Naive thymus-derived CD4-positive, alpha-beta T cell (primary cell): Measurements from ENCODE around the gene FAM107A. TPM values are rescaled to one million over a fixed set of nuclear protein-coding genes. Genes with fewer than 3 reads are reported as not detected.
A peak's percentile ranks its signal among the peaks of the same experiment; 100 is the strongest.

Experiments
- ATAC-seq: fragments of 150-1000 bp; cut with Tn5 transposase; 2 replicates; pipeline ENCODE4 v1.10.0; 2021; ENCODE audit warnings: mild to moderate bottlenecking, moderate library complexity
- CTCF ChIA-PET: fragments of 350-600 bp; sonication (Branson Sonifier 250); formaldehyde crosslinking; loops from one replicate; lab custom pipeline; 2021; ENCODE audit warnings: antibody characterized with exemption; lab: Charles Lee
- POLR2A ChIA-PET: fragments of 350-600 bp; sonication (Branson Sonifier 250); formaldehyde crosslinking; loops from one replicate; lab custom pipeline; 2021; ENCODE audit warnings: antibody characterized with exemption, inconsistent platforms; lab: Charles Lee
- DNase-seq, 9 donors: peaks; one replicate each; pipeline versions ENCODE4 v3.0.0 to v3.0.0-alpha.2; 2020 to 2022; ENCODE audit warnings: mixed read lengths in 1 of 9
- H3K27ac ChIP-seq: one replicate; pipeline ENCODE4 v1.7.0; 2013; ENCODE audit warnings: mild to moderate bottlenecking, low read depth, low read length, moderate library complexity
- H3K27me3 ChIP-seq, 2 donors: one replicate each; pipeline ENCODE4 v1.7.0; 2013; ENCODE audit warnings: low read length in 2 of 2, mild to moderate bottlenecking in 2 of 2, moderate library complexity in 2 of 2; ENCODE audit not compliant: control insufficient read depth in 2 of 2, insufficient read depth in 2 of 2
- H3K36me3 ChIP-seq, 3 experiments: 1 replicate in 2 of 3; 2 replicates in 1 of 3; pipeline ENCODE4 v1.7.0; 2013; ENCODE audit warnings: low read length in 3 of 3, mild to moderate bottlenecking in 3 of 3, moderate library complexity in 1 of 3; ENCODE audit not compliant: insufficient read depth in 3 of 3, control insufficient read depth in 2 of 3
- H3K4me1 ChIP-seq, 2 donors: one replicate each; pipeline ENCODE4 v1.7.0; 2013; ENCODE audit warnings: low read length in 2 of 2, mild to moderate bottlenecking in 2 of 2, moderate library complexity in 1 of 2; ENCODE audit not compliant: control insufficient read depth in 2 of 2, insufficient read depth in 2 of 2
- H3K4me3 ChIP-seq: 2 replicates; pipeline ENCODE4 v1.7.0; 2013; ENCODE audit warnings: mild to moderate bottlenecking, low read length
- H3K9me3 ChIP-seq, 3 experiments: 1 replicate in 2 of 3; 2 replicates in 1 of 3; pipeline ENCODE4 v1.7.0; 2013; ENCODE audit warnings: low read length in 3 of 3; ENCODE audit not compliant: control insufficient read depth in 2 of 3
- H3K27ac Mint-ChIP-seq, 9 donors: one replicate each; pipeline ENCODE4 v1.8.0; 2020 to 2022; ENCODE audit warnings: mixed read lengths in 9 of 9, mild to moderate bottlenecking in 8 of 9, moderate library complexity in 5 of 9, inconsistent platforms in 2 of 9
- H3K27me3 Mint-ChIP-seq, 5 donors: one replicate each; pipeline ENCODE4 v1.8.0; 2021 to 2022; ENCODE audit warnings: mixed read lengths in 5 of 5, mild to moderate bottlenecking in 1 of 5
- H3K36me3 Mint-ChIP-seq, 5 donors: one replicate each; pipeline ENCODE4 v1.8.0; 2020 to 2022; ENCODE audit warnings: mixed read lengths in 5 of 5, mild to moderate bottlenecking in 3 of 5, inconsistent platforms in 1 of 5
- H3K4me1 Mint-ChIP-seq, 7 donors: one replicate each; pipeline ENCODE4 v1.8.0; 2020 to 2022; ENCODE audit warnings: mixed read lengths in 7 of 7, mild to moderate bottlenecking in 3 of 7, inconsistent platforms in 1 of 7
- H3K4me3 Mint-ChIP-seq, 10 donors: one replicate each; pipeline ENCODE4 v1.8.0; 2020 to 2022; ENCODE audit warnings: mild to moderate bottlenecking in 10 of 10, mixed read lengths in 10 of 10, moderate library complexity in 6 of 10, inconsistent platforms in 2 of 10
- H3K9me3 Mint-ChIP-seq, 11 donors: one replicate each; pipeline ENCODE4 v1.8.0; 2020 to 2022; ENCODE audit warnings: mixed read lengths in 11 of 11, mild to moderate bottlenecking in 4 of 11, inconsistent platforms in 1 of 11, moderate library complexity in 1 of 11
- intact Hi-C, 2 donors: fragments of 100-400 bp; cut with micrococcal nuclease; formaldehyde crosslinking; loops; one replicate each; pipeline ENCODE4 v1.15.1; 2023
- polyA plus RNA-seq, 2 donors: library from polyadenylated mRNA; unstranded; fragments of 300-500 nt; fragmentation: Illumina TruSeq; gene quantifications; one replicate each; pipeline ENCODE4 v1.2.3, GENCODE V29; 2021
- total RNA-seq, 6 experiments: library from RNA in 5 of 6; stranded (reverse) in 5 of 6; gene quantifications; 1 replicate in 5 of 6; 2 replicates in 1 of 6; pipeline ENCODE4 v1.2.3 and lab custom pipeline; 2021 to 2026

Gene FAM107A
- total and polyA plus RNA-seq, 7 experiments from 2014 or later: not detected

DNA sequence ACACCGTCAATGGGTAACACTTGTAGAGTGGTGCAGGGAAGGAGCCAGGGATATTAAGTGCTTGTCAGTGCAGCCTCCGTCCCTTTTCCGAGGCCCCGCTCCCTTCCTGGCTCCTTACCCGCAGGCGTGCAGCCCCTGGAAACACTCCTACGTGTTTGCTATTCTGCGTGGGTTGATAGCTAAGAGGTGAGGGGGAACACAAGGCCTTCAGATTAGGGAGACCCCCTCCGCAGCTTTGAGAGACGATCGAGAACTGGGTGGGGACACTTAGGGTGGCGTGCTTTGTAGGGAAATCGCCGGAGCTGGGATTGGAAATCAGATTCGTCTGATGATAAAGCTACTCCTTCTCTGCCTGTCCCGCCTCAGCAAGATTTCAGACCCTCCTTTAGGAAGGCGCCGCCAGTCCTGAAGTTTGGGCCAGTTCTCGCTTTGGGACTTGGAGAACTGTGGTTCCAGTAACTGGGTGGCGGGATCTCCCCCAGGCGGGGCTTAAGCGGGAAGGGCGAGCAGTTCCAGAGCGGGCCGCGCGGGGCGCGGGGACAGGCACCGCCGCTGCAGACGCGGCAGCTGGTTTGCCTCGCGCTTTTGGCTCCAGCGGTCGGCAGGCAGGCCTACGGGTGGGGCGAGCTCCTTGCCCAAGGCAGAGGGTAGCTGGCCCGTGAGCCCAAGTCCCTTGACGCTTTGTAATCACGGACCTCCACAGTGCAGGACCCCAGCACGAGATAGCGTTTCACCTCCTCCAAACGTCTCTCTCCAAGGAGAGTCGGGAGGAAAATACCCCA lies 8.0 kb upstream of the FAM107A start:
- intact Hi-C loops: loop anchor here in 1 of 2 donors (5.0 kb wide), 1 partner anchor 278 kb away; the partner anchor contains the start of genes HTD2 and RPP14
- DNase-seq: peak in 8 of 9 donors; percentile 17 to 60 (median 21)
- peak overlapping the region in 3 of 9 donors; percentile 36 to 79 (median 48) for H3K27ac Mint-ChIP-seq
- ATAC-seq: peak; percentile 92
- H3K36me3 ChIP-seq: no peaks in the 10 kb centered on the region
- peaks cover 0 to 7% (median 6%) of the 10 kb centered on the region in 5 donors for H3K36me3 Mint-ChIP-seq
- no peaks in the 10 kb centered on the region for H3K9me3 ChIP-seq
- peaks cover 4 to 7% of the 10 kb centered on the region in 2 donors for H3K27me3 ChIP-seq
- peaks cover 0 to 6% of the 10 kb centered on the region in 2 donors for H3K4me1 ChIP-seq
- H3K27ac ChIP-seq: no peak overlapping the region
- peaks cover 10 to 20% (median 15%) of the 10 kb centered on the region in 7 donors for H3K4me1 Mint-ChIP-seq
- H3K4me3 ChIP-seq: peak overlapping the region; percentile 80
- POLR2A ChIA-PET: no interaction called here
- H3K4me3 Mint-ChIP-seq: peak overlapping the region; percentile 90 to 93 (median 91)
- CTCF ChIA-PET: interaction anchor here (1.3 kb wide), 1 partner anchor 32 kb away, joined by 3 read pairs; no protein-coding TSS in a partner anchor
- peaks cover 0 to 5% (median 2%) of the 10 kb centered on the region in 11 donors for H3K9me3 Mint-ChIP-seq
- H3K27me3 Mint-ChIP-seq: peaks cover 34 to 59% (median 51%) of the 10 kb centered on the region in 5 donors

DNA sequence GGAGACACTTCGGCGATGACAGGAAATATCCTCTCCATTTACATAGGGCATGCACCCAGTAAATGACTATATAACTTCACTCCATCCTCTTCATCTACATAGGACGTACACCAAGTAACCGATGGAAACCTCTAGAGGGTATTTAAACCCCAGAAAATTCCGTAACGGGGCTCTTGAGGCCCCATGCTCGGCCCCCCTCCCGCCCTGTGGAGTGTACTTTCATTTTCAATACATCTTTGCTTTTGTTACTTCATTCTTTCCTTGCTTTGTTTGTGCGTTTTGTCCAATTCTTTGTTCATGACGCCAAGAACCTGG lies 7.5 kb upstream of the FAM107A start:
- Mint-ChIP-seq H3K4me3 (peak overlapping the region; percentile 90 to 93 (median 91)), H3K27ac (peak overlapping the region in 3 of 9 donors; percentile 36 to 79 (median 48)), H3K4me1 (peaks cover 10 to 20% (median 15%) of the 10 kb centered on the region in 7 donors), H3K36me3 (peaks cover 0 to 7% (median 6%) of the 10 kb centered on the region in 5 donors), H3K27me3 (peaks cover 30 to 60% (median 51%) of the 10 kb centered on the region in 5 donors), H3K9me3 (peaks cover 0 to 5% (median 2%) of the 10 kb centered on the region in 11 donors)
- DNase-seq: no peak
- intact Hi-C loops: loop anchor here in 1 of 2 donors (5.0 kb wide), 1 partner anchor 277 kb away; the partner anchor contains the start of genes HTD2 and RPP14
- peak; percentile 15 for ATAC-seq
- peak overlapping the region; percentile 80 for H3K4me3 ChIP-seq
- no peaks in the 10 kb centered on the region for H3K36me3 ChIP-seq
- POLR2A ChIA-PET: no interaction called here
- H3K27me3 ChIP-seq: peaks cover 4 to 7% of the 10 kb centered on the region in 2 donors
- CTCF ChIA-PET: interaction anchor here (1.1 to 1.3 kb wide), 2 partner anchors 15 to 33 kb away, joined by 3 read pairs; no protein-coding TSS in a partner anchor
- no peaks in the 10 kb centered on the region for H3K9me3 ChIP-seq
- no peak overlapping the region for H3K27ac ChIP-seq
- H3K4me1 ChIP-seq: peaks cover 0 to 6% of the 10 kb centered on the region in 2 donors

DNA sequence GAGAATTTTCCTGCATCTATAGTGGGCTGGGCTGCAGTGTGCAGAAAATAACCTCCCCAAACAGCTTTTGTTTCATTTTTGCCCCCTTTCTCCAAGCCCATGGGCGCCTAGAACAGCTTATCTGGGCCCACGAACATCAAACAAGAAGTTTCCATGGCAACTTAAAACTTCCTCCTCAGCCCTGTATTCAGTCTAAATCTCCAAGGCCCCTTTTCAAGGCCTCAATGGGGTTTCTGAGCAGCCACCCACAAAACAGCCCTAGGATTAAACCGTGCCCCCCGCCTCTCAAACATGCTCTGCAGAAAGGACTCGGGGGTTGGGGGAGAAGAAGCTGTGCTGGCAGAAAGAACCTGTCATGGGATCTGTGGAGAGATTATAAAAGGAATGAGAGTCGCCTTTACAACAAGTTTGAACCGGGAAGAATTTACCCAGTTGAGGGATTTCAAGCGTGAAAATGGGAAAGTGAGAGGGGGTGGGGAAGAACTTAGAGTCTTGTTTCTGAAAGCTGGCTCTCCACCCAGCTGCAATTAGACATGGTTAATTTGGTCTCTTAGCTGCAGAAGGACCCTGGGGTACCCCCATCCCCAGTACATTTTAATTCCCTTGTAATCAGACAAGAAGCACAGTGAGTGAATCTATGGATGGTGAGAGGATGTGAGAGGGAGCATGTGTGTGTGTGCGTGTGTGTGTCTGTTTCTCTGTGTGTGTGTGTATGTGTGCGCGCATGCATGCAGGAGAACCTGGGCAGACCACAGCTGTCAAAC lies 4.3 kb upstream of the FAM107A start:
- Mint-ChIP-seq H3K9me3 (peaks cover 0 to 5% (median 2%) of the 10 kb centered on the region in 11 donors), H3K27ac (peak overlapping the region in 1 of 9 donors; percentile 42), H3K27me3 (peaks cover 16 to 42% (median 28%) of the 10 kb centered on the region in 5 donors), H3K4me1 (peaks cover 10 to 19% (median 15%) of the 10 kb centered on the region in 7 donors), H3K4me3 (no peak overlapping the region), H3K36me3 (peaks cover 0 to 7% (median 6%) of the 10 kb centered on the region in 5 donors)
- Histone ChIP-seq H3K27ac (no peak overlapping the region), H3K9me3 (no peaks in the 10 kb centered on the region), H3K4me3 (no peak overlapping the region), H3K4me1 (peaks cover 0 to 6% of the 10 kb centered on the region in 2 donors), H3K27me3 (peaks cover 4 to 7% of the 10 kb centered on the region in 2 donors), H3K36me3 (no peaks in the 10 kb centered on the region)
- DNase-seq (no peak), ATAC-seq (no peak)
- intact Hi-C loops: no loop called here
- CTCF ChIA-PET: interaction anchor here (0.6 kb wide), 1 partner anchor 585 kb away, joined by 6 read pairs; no protein-coding TSS in a partner anchor
- POLR2A ChIA-PET: no interaction called here

DNA sequence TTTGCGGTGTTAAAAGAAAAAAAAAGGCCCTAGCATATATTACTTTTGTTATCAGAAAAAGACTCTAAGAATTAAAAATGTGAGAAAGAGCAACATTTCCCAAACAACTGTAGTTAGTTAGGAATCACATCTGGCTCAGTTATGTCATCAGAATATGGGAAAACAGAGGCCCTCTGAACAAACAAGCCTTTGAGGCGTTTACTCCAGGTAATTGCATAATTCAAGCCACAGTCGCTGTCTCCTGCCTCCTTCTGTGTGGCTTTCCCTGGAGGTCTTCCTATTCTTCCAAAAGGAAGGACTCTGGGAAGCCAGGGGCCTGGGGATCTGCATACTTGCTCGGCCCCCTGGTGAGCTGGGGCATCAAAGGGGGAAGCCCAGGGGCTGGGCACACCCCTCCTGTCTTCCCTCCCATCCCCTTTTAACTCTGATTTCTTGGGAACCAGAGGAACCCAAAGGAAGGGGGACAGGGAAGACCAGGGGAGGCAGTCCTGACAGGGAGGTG lies 3.7 kb upstream of the FAM107A start:
- no peaks in the 10 kb centered on the region for H3K36me3 ChIP-seq
- CTCF ChIA-PET: no interaction called here

DNA sequence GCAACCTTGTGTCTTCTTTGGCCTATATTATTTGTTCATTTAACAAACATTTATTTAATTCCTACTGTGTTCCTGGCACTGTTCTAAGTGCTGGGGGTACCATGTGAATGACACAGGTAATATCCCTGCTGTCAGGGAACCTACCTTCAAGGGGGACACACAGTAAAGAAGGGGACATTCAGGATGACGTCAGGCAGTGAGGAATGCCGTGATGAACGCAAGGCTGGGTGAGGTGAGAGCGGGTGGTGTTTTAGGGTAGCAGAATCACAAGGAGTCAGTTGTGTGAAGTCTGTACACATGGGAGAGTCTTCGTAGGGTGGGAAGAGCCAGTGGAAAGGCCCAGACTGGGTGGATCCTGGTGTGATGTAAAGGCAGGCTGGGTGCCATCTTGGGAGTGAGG lies 1.7 kb upstream of the FAM107A start:
- H3K9me3 ChIP-seq: no peaks in the 10 kb centered on the region
- Mint-ChIP-seq H3K27me3 (peaks cover 5 to 15% (median 7%) of the 10 kb centered on the region in 5 donors), H3K36me3 (no peaks in the 10 kb centered on the region), H3K27ac (no peak overlapping the region), H3K4me1 (no peaks in the 10 kb centered on the region), H3K4me3 (no peak overlapping the region), H3K9me3 (no peaks in the 10 kb centered on the region)
- intact Hi-C loops: no loop called here
- H3K36me3 ChIP-seq: no peaks in the 10 kb centered on the region
- POLR2A ChIA-PET: no interaction called here
- no peaks in the 10 kb centered on the region for H3K4me1 ChIP-seq
- no peak overlapping the region for H3K4me3 ChIP-seq
- H3K27me3 ChIP-seq: no peaks in the 10 kb centered on the region
- DNase-seq: no peak
- ATAC-seq: no peak
- CTCF ChIA-PET: no interaction called here
- H3K27ac ChIP-seq: no peak overlapping the region

More for the DNA sequence above, 3.7 kb upstream of the FAM107A start:
- no peak overlapping the region for H3K27ac Mint-ChIP-seq
- DNase-seq (no peak), ATAC-seq (no peak)
- POLR2A ChIA-PET: no interaction called here
- peaks cover 0 to 2% (median 0%) of the 10 kb centered on the region in 11 donors for H3K9me3 Mint-ChIP-seq
- peaks cover 0 to 5% of the 10 kb centered on the region in 2 donors for H3K4me1 ChIP-seq
- H3K27me3 ChIP-seq: peaks cover 0 to 3% of the 10 kb centered on the region in 2 donors
- no peaks in the 10 kb centered on the region for H3K9me3 ChIP-seq
- intact Hi-C loops: no loop called here
- H3K4me3 ChIP-seq: no peak overlapping the region
- H3K27me3 Mint-ChIP-seq: peaks cover 10 to 35% (median 22%) of the 10 kb centered on the region in 5 donors
- no peak overlapping the region for H3K4me3 Mint-ChIP-seq
- peaks cover 0 to 3% (median 0%) of the 10 kb centered on the region in 5 donors for H3K36me3 Mint-ChIP-seq
- H3K27ac ChIP-seq: no peak overlapping the region
- peaks cover 4 to 13% (median 12%) of the 10 kb centered on the region in 7 donors for H3K4me1 Mint-ChIP-seq

DNA sequence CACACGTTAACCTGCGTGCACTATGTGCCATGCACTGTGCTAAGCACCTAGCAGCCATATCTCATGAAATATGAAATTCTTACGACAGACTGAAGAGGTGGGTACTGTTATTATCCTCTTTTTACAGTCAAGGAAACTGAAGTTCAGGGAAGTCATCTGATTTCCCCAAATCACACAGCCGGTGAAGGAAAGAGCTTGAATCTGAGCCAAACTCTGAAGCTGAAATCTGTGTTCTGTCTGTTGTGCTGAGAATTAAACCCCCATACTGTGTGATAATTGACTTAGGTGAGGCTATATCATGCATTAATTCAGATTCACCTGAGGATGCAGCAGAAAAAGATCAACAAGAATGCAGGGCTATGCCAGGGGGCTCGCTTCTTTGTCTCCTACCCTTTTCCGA lies 475 bp downstream of the FAM107A start:
- Histone ChIP-seq H3K4me1 (no peaks in the 10 kb centered on the region), H3K27ac (no peak overlapping the region), H3K27me3 (no peaks in the 10 kb centered on the region), H3K36me3 (no peaks in the 10 kb centered on the region), H3K9me3 (no peaks in the 10 kb centered on the region), H3K4me3 (no peak overlapping the region)
- Mint-ChIP-seq H3K4me1 (no peaks in the 10 kb centered on the region), H3K27me3 (peaks cover under 1 to 18% (median 8%) of the 10 kb centered on the region in 5 donors), H3K9me3 (no peaks in the 10 kb centered on the region), H3K36me3 (no peaks in the 10 kb centered on the region), H3K27ac (no peak overlapping the region), H3K4me3 (no peak overlapping the region)
- ATAC-seq (no peak), DNase-seq (no peak)
- intact Hi-C loops: no loop called here
- ChIA-PET CTCF (interaction anchor here (0.7 kb wide), 1 partner anchor 9 kb away, joined by 4 read pairs; no protein-coding TSS in a partner anchor), POLR2A (no interaction called here)
